GM23338 (cell line): ENCODE data around the gene NTNG2. TPM values are rescaled to one million over a fixed set of nuclear protein-coding genes. Genes with fewer than 3 reads are reported as not detected.

Source experiments
- ATAC-seq: fragments of 200-7000 bp; cut with Tn5 transposase; 3 replicates; pipeline ENCODE4 v1.9.1; 2020
- DNase-seq: peaks from one replicate; pipeline ENCODE4 v3.0.0-alpha.2; 2015; ENCODE audit warnings: low spot score
- H2AFZ ChIP-seq: fragments of 200-600 bp; sonication (generic); 2 replicates; pipeline ENCODE4 v1.8.0; 2016; ENCODE audit warnings: antibody characterized with exemption, mild to moderate bottlenecking, moderate library complexity
- H3F3A ChIP-seq: fragments of 200-600 bp; sonication (generic); replicated peaks from 2 replicates; pipeline ENCODE4 v1.8.0; 2017; ENCODE audit warnings: antibody characterized with exemption, mixed run types, low read depth
- H3K27ac ChIP-seq: fragments of 200-600 bp; sonication (generic); 2 replicates; pipeline ENCODE4 v1.6.1; 2016; ENCODE audit warnings: low read depth
- H3K27me3 ChIP-seq: fragments of 200-600 bp; sonication (generic); 2 replicates; pipeline ENCODE4 v1.8.0; 2016; ENCODE audit warnings: mild to moderate bottlenecking, mixed run types, moderate library complexity; ENCODE audit not compliant: insufficient read depth
- H3K36me3 ChIP-seq: fragments of 200-600 bp; sonication (generic); 2 replicates; pipeline ENCODE4 v1.8.0; 2016; ENCODE audit warnings: mild to moderate bottlenecking; ENCODE audit not compliant: insufficient read depth
- H3K4me1 ChIP-seq: fragments of 200-600 bp; sonication (generic); 2 replicates; pipeline ENCODE4 v1.8.0; 2016; ENCODE audit warnings: mild to moderate bottlenecking, moderate library complexity; ENCODE audit not compliant: insufficient read depth
- H3K4me2 ChIP-seq: fragments of 200-600 bp; sonication (generic); 2 replicates; pipeline ENCODE4 v1.7.1; 2017; ENCODE audit warnings: mixed run types
- H3K4me3 ChIP-seq: fragments of 200-600 bp; sonication (generic); 2 replicates; pipeline ENCODE4 v1.6.1; 2016; ENCODE audit warnings: mixed run types
- H3K79me2 ChIP-seq: fragments of 200-600 bp; sonication (generic); replicated peaks from 2 replicates; pipeline ENCODE4 v1.8.0; 2017; ENCODE audit warnings: mild to moderate bottlenecking; ENCODE audit not compliant: insufficient read depth
- H3K9me2 ChIP-seq: fragments of 200-600 bp; sonication (generic); 2 replicates; pipeline ENCODE4 v1.8.0; 2017; ENCODE audit not compliant: insufficient read depth
- H4K20me1 ChIP-seq: fragments of 200-600 bp; sonication (generic); replicated peaks from 2 replicates; pipeline ENCODE4 v1.8.0; 2017; ENCODE audit warnings: mild to moderate bottlenecking; ENCODE audit not compliant: insufficient read depth
- H3K27ac Mint-ChIP-seq: 2 replicates; pipeline ENCODE4 v1.8.0; 2020; ENCODE audit warnings: inconsistent platforms, mild to moderate bottlenecking, moderate library complexity, mixed read lengths
- H3K27me3 Mint-ChIP-seq: 3 replicates; pipeline ENCODE4 v1.8.0; 2022; ENCODE audit warnings: low read depth, mild to moderate bottlenecking, moderate library complexity, mixed read lengths, inconsistent platforms; ENCODE audit not compliant: insufficient read depth, poor library complexity
- H3K36me3 Mint-ChIP-seq: 3 replicates; pipeline ENCODE4 v1.8.0; 2021; ENCODE audit warnings: low read depth, mild to moderate bottlenecking, inconsistent platforms, moderate library complexity, mixed read lengths
- H3K4me1 Mint-ChIP-seq: 3 replicates; pipeline ENCODE4 v1.8.0; 2020; ENCODE audit warnings: mild to moderate bottlenecking, inconsistent platforms, mixed read lengths
- H3K4me3 Mint-ChIP-seq: 3 replicates; pipeline ENCODE4 v1.8.0; 2021; ENCODE audit warnings: moderate library complexity, mild to moderate bottlenecking, inconsistent platforms, mixed read lengths
- H3K9me3 Mint-ChIP-seq: 3 replicates; pipeline ENCODE4 v1.8.0; 2020; ENCODE audit warnings: moderate library complexity, mild to moderate bottlenecking, inconsistent platforms, mixed read lengths
- CTCF ChIP-seq, 2 experiments: fragments of 200-600 bp in 1 of 2; sonication (generic) in 1 of 2; conservative IDR thresholded peaks; 2 replicates each; pipeline versions ENCODE4 v1.5.1 to v1.6.1; 2016 to 2017; ENCODE audit warnings: antibody characterized with exemption in 2 of 2, low read depth in 2 of 2, mild to moderate bottlenecking in 2 of 2, moderate library complexity in 1 of 2
- ETS1 ChIP-seq: IDR thresholded peaks from 2 replicates; pipeline ENCODE4 v1.6.1; 2016; ENCODE audit warnings: antibody characterized with exemption
- EZH2 ChIP-seq: fragments of 200-600 bp; sonication (generic); IDR thresholded peaks from one replicate; pipeline ENCODE4 v1.8.0; 2017; ENCODE audit warnings: antibody characterized with exemption, mild to moderate bottlenecking, low read depth; ENCODE audit not compliant: unreplicated experiment
- EZH2phosphoT487 ChIP-seq: fragments of 200-600 bp; sonication (generic); IDR thresholded peaks from one replicate; pipeline ENCODE4 v1.8.1; 2018; ENCODE audit warnings: antibody characterized with exemption; ENCODE audit not compliant: unreplicated experiment
- JUNB ChIP-seq: IDR thresholded peaks from one replicate; pipeline ENCODE4 v1.6.1; 2016; ENCODE audit warnings: antibody characterized with exemption; ENCODE audit not compliant: unreplicated experiment
- POLR2AphosphoS5 ChIP-seq: IDR thresholded peaks from 2 replicates; pipeline ENCODE4 v1.6.1; 2016; ENCODE audit warnings: antibody characterized with exemption, low read depth
- STAT1 ChIP-seq: IDR thresholded peaks from one replicate; pipeline ENCODE4 v1.6.1; 2016; ENCODE audit warnings: antibody characterized with exemption; ENCODE audit not compliant: unreplicated experiment
- ZNF462 ChIP-seq: fragments of 250-450 bp; sonication (Bioruptor Pico); IDR thresholded peaks from 2 replicates; pipeline ENCODE4 v1.5.0; 2020; ENCODE audit warnings: mild to moderate bottlenecking, moderate library complexity
- polyA plus RNA-seq: library from polyadenylated mRNA; unstranded; fragments of >200 nt; fragmentation: Nextera tagmentation; extraction: Ambion mirVana; gene quantifications from 2 replicates; pipeline ENCODE4 v1.2.1, GENCODE V29; 2016
- total RNA-seq: library from RNA; depleted of rRNA; stranded (reverse); fragments of >200 nt; shearing (Covaris generic); gene quantifications from 2 replicates; pipeline ENCODE4 v1.2.3, GENCODE V29; 2014

NTNG2 gene
- total and polyA plus RNA-seq, 2 experiments from 2014 or later, result 0.99 to 1.7 TPM

GRCh38 chr9:132181796-132182313 is 20.0 kb downstream of the NTNG2 start (continued):
- TF ChIP-seq ETS1, result no peak
- TF ChIP-seq STAT1, result no peak
- TF ChIP-seq ZNF462 (CRISPR knock-in tag), result no peak
- TF ChIP-seq EZH2, result no peak
- TF ChIP-seq EZH2phosphoT487, result no peak
- TF ChIP-seq JUNB, result no peak

- DNase-seq (peak; percentile 69), ATAC-seq (peak; percentile 45)
- Histone ChIP-seq H3K36me3 (no peaks in the 10 kb centered on the region), H3K79me2 (no peaks in the 10 kb centered on the region), H3K27me3 (peaks cover 13% of the 10 kb centered on the region; the same call in 1 of the 2 replicates), H2AFZ (no peak overlapping the region; the same call in 1 of the 2 replicates), H3K9me2 (no peaks in the 10 kb centered on the region), H4K20me1 (no peaks in the 10 kb centered on the region), H3F3A (no peaks in the 10 kb centered on the region), H3K4me2 (peak overlapping the region; percentile 77; the same call in 1 of the 2 replicates), H3K27ac (no peak overlapping the region), H3K4me1 (peaks cover 43% of the 10 kb centered on the region), H3K4me3 (no peak overlapping the region)
- Mint-ChIP-seq H3K27ac (no peak overlapping the region), H3K36me3 (no peaks in the 10 kb centered on the region), H3K4me3 (no peak overlapping the region), H3K9me3 (no peaks in the 10 kb centered on the region), H3K27me3 (peaks cover 38% of the 10 kb centered on the region), H3K4me1 (peaks cover 50% of the 10 kb centered on the region)
- TF ChIP-seq CTCF (conservative IDR thresholded peaks at IDR 0.05; ENCODE audit: low read depth in 2 of 2) (peak; percentile 28 to 42), POLR2AphosphoS5 (no peak)
Observed at GRCh38 chr9:132182314-132183091, 20.6 kb downstream of the NTNG2 start.
